NT2/D1 (cell line): Measurements from ENCODE around the gene EML1.

Experiments used
- YY1 ChIP-seq: IDR thresholded peaks from 2 replicates; pipeline ENCODE4 v1.6.1; 2011; ENCODE audit not compliant: insufficient read length, insufficient read depth
- ZNF274 ChIP-seq: IDR thresholded peaks from 2 replicates; pipeline ENCODE4 v1.6.1; 2011; ENCODE audit warnings: mild to moderate bottlenecking, low read depth, low read length

GRCh38 chr14:99980299-99980698 is 187.1 kb downstream of the EML1 start:
- TF ChIP-seq YY1 (no peak), ZNF274 (no peak)
